Tibial nerve (tissue), 4 donors: ENCODE data around the gene RAB28.

Source experiments
- EP300 ChIP-seq, 2 donors: sonication (generic); formaldehyde crosslinking; IDR thresholded peaks; one replicate each; pipeline ENCODE4 v1.6.1; 2017; ENCODE audit warnings: antibody characterized with exemption in 2 of 2, mild to moderate bottlenecking in 1 of 2
- POLR2A ChIP-seq, 2 donors: fragments of 450-650 bp; IDR thresholded peaks; one replicate each; pipeline ENCODE4 v1.6.1; 2017; ENCODE audit warnings: antibody characterized with exemption in 2 of 2, mild to moderate bottlenecking in 2 of 2, moderate library complexity in 2 of 2
- TF ChIP-seq, protein P1 (sequence below), 5 experiments: fragments of 200-600 bp in 3 of 5; fragments of 450-650 bp in 2 of 5; sonication (generic) in 3 of 5; IDR thresholded peaks; one replicate each; pipeline ENCODE4 v1.5.1; 2016 to 2019; ENCODE audit warnings: antibody characterized with exemption in 5 of 5, mild to moderate bottlenecking in 3 of 5, moderate library complexity in 2 of 5

DNA sequence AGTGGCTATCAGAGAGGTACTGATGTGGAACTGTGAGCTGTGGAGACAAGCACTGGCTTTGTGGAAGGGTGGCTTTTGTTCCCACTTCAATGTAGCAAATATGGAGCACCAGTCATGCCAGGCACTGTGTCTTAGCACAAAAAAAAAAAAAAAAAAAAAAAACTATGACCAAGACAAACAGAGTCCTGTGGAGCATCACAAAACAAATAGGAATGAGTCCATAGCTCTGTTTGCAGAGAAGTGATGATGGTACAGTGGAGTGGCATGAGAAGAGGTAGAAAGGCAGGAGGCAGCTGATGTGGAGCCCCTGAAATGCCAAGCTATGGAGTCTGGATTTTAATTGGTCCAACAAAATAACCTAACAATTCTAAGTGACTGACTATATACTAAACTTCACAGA lies 116.9 kb downstream of the RAB28 start:
- TF ChIP-seq EP300 (IDR thresholded peaks at IDR 0.05) (no peak), POLR2A (IDR thresholded peaks at IDR 0.05) (no peak)
- TF ChIP-seq, protein P1, sequence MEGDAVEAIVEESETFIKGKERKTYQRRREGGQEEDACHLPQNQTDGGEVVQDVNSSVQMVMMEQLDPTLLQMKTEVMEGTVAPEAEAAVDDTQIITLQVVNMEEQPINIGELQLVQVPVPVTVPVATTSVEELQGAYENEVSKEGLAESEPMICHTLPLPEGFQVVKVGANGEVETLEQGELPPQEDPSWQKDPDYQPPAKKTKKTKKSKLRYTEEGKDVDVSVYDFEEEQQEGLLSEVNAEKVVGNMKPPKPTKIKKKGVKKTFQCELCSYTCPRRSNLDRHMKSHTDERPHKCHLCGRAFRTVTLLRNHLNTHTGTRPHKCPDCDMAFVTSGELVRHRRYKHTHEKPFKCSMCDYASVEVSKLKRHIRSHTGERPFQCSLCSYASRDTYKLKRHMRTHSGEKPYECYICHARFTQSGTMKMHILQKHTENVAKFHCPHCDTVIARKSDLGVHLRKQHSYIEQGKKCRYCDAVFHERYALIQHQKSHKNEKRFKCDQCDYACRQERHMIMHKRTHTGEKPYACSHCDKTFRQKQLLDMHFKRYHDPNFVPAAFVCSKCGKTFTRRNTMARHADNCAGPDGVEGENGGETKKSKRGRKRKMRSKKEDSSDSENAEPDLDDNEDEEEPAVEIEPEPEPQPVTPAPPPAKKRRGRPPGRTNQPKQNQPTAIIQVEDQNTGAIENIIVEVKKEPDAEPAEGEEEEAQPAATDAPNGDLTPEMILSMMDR (IDR thresholded peaks at IDR 0.05): no peak
